ENCODE measurements around the gene PLAGL1. TPM values are rescaled to one million over a fixed set of nuclear protein-coding genes. Genes with fewer than 3 reads are reported as not detected.
A peak's percentile ranks its signal among the peaks of the same experiment; 100 is the strongest.

PLAGL1 gene
- total and polyA plus RNA-seq, 2 of the 13 experiments (the other 11 are each of a cell fraction or from before 2014, with no cell fraction given): 0.60 to 2.3 TPM

DNA sequence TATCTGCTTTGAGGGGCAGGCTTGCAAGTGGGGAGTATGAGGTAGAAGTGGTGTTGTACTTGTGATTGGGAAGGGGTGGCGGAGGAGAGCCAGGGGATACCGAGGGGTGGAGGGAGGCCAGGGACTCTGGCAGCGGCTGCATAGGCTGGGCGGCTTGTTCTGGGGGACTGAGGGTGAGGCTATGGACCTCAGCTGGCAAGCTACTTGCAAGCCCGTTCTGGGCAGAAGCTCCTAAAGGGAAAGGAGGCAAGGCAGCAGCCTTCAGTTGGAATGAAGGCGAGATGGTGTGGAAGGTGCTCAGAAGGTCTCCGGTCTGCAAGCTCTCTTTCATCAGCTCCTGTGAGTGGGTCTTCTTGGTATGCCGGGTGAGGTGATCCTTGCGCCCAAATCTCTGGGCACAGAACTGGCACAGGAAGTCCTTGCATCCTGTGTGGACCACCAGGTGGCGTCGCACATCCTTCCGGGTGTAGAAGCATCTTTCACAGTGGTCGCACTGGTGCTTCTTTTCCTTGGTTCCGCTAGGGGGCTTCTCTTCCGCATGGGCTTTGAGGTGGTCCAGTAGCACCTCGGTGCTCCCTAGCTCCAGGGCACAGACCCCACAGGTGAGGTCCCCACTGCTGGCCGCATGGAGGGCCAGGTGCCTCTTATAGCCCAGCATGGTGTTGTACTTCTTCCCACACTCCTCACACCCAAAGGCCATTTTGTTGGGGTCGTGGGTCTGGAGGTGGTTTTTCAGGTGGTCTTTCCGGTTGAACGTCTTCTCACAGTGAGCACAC is 66.0 kb downstream of the PLAGL1 start (continued):
- TF ChIP-seq, protein P1, sequence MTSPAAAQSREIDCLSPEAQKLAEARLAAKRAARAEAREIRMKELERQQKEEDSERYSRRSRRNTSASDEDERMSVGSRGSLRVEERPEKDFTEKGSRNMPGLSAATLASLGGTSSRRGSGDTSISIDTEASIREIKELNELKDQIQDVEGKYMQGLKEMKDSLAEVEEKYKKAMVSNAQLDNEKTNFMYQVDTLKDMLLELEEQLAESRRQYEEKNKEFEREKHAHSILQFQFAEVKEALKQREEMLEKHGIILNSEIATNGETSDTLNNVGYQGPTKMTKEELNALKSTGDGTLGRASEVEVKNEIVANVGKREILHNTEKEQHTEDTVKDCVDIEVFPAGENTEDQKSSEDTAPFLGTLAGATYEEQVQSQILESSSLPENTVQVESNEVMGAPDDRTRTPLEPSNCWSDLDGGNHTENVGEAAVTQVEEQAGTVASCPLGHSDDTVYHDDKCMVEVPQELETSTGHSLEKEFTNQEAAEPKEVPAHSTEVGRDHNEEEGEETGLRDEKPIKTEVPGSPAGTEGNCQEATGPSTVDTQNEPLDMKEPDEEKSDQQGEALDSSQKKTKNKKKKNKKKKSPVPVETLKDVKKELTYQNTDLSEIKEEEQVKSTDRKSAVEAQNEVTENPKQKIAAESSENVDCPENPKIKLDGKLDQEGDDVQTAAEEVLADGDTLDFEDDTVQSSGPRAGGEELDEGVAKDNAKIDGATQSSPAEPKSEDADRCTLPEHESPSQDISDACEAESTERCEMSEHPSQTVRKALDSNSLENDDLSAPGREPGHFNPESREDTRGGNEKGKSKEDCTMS (CRISPR knock-in tag; conservative IDR thresholded peaks at IDR 0.05): no peak
- no peak for TF ChIP-seq ZC3H13 (CRISPR knock-in tag; IDR thresholded peaks at IDR 0.05)
- no peak for TF ChIP-seq ZNF30 (CRISPR knock-in tag; IDR thresholded peaks at IDR 0.05)
- peak; percentile 12; the same call in 1 of the 2 replicates for TF ChIP-seq NCOA2 (CRISPR knock-in tag; IDR thresholded peaks at IDR 0.05)
- no peak for TF ChIP-seq ZBTB38 (CRISPR knock-in tag; IDR thresholded peaks at IDR 0.05)
- TF ChIP-seq KDM3A (CRISPR knock-in tag; IDR thresholded peaks at IDR 0.05; ENCODE audit: low read depth): no peak
- TF ChIP-seq ZNF777 (CRISPR knock-in tag; IDR thresholded peaks at IDR 0.05): no peak
- TF ChIP-seq PAX8 (CRISPR knock-in tag; IDR thresholded peaks at IDR 0.05; ENCODE audit: borderline replicate concordance): no peak
- no peak for TF ChIP-seq FOXP4 (CRISPR knock-in tag; IDR thresholded peaks at IDR 0.05)
- no peak for TF ChIP-seq TCF7 (IDR thresholded peaks at IDR 0.05; ENCODE audit: low read depth)
- no peak; the same call in 1 of the 2 replicates for TF ChIP-seq KDM5B (CRISPR knock-in tag; IDR thresholded peaks at IDR 0.05; ENCODE audit: borderline replicate concordance)
- TF ChIP-seq ZNF501 (CRISPR knock-in tag; IDR thresholded peaks at IDR 0.05): no peak
- TF ChIP-seq ZNF138 (CRISPR knock-in tag; IDR thresholded peaks at IDR 0.05; ENCODE audit: low read depth): no peak
- TF ChIP-seq E2F1 (CRISPR knock-in tag; IDR thresholded peaks at IDR 0.05): no peak
- TF ChIP-seq TBX2 (CRISPR knock-in tag; IDR thresholded peaks at IDR 0.05; ENCODE audit: borderline replicate concordance): no peak
- TF ChIP-seq ZNF12 (CRISPR knock-in tag; IDR thresholded peaks at IDR 0.05): no peak
- TF ChIP-seq BCL6 (CRISPR knock-in tag; IDR thresholded peaks at IDR 0.05): no peak
- peak; percentile 72 for TF ChIP-seq GABPB1 (CRISPR knock-in tag; IDR thresholded peaks at IDR 0.05)
- no peak for TF ChIP-seq ZBTB20 (CRISPR knock-in tag; IDR thresholded peaks at IDR 0.05; ENCODE audit: borderline replicate concordance, low read depth)
- no peak for TF ChIP-seq NFIC (IDR thresholded peaks at IDR 0.05; ENCODE audit: low read length)
- TF ChIP-seq, protein P2, sequence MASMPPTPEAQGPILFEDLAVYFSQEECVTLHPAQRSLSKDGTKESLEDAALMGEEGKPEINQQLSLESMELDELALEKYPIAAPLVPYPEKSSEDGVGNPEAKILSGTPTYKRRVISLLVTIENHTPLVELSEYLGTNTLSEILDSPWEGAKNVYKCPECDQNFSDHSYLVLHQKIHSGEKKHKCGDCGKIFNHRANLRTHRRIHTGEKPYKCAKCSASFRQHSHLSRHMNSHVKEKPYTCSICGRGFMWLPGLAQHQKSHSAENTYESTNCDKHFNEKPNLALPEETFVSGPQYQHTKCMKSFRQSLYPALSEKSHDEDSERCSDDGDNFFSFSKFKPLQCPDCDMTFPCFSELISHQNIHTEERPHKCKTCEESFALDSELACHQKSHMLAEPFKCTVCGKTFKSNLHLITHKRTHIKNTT (CRISPR knock-in tag; IDR thresholded peaks at IDR 0.05): no peak
- TF ChIP-seq, protein P3, sequence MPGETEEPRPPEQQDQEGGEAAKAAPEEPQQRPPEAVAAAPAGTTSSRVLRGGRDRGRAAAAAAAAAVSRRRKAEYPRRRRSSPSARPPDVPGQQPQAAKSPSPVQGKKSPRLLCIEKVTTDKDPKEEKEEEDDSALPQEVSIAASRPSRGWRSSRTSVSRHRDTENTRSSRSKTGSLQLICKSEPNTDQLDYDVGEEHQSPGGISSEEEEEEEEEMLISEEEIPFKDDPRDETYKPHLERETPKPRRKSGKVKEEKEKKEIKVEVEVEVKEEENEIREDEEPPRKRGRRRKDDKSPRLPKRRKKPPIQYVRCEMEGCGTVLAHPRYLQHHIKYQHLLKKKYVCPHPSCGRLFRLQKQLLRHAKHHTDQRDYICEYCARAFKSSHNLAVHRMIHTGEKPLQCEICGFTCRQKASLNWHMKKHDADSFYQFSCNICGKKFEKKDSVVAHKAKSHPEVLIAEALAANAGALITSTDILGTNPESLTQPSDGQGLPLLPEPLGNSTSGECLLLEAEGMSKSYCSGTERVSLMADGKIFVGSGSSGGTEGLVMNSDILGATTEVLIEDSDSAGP (CRISPR knock-in tag; IDR thresholded peaks at IDR 0.05; ENCODE audit: borderline replicate concordance): peak; percentile 26; the same call in 1 of the 2 replicates
